GM12864 (cell line): ENCODE data around the gene SAMM50.
A peak's percentile ranks its signal among the peaks of the same experiment; 100 is the strongest.

Experiments
- DNase-seq: peaks from one replicate; pipeline ENCODE4 v3.0.0-alpha.2; 2011; ENCODE audit warnings: low read depth
- H3K4me3 ChIP-seq: 2 replicates; pipeline ENCODE4 v1.5.1; 2011; ENCODE audit warnings: mild to moderate bottlenecking, low read depth, low read length, control low read depth
- TF ChIP-seq, protein P1 (sequence below): IDR thresholded peaks from 2 replicates; pipeline ENCODE4 v1.5.1; 2011; ENCODE audit warnings: low read depth, mild to moderate bottlenecking, moderate library complexity, low read length, control low read depth, inconsistent platforms; ENCODE audit errors: missing control alignments

The SAMM50 gene

DNA sequence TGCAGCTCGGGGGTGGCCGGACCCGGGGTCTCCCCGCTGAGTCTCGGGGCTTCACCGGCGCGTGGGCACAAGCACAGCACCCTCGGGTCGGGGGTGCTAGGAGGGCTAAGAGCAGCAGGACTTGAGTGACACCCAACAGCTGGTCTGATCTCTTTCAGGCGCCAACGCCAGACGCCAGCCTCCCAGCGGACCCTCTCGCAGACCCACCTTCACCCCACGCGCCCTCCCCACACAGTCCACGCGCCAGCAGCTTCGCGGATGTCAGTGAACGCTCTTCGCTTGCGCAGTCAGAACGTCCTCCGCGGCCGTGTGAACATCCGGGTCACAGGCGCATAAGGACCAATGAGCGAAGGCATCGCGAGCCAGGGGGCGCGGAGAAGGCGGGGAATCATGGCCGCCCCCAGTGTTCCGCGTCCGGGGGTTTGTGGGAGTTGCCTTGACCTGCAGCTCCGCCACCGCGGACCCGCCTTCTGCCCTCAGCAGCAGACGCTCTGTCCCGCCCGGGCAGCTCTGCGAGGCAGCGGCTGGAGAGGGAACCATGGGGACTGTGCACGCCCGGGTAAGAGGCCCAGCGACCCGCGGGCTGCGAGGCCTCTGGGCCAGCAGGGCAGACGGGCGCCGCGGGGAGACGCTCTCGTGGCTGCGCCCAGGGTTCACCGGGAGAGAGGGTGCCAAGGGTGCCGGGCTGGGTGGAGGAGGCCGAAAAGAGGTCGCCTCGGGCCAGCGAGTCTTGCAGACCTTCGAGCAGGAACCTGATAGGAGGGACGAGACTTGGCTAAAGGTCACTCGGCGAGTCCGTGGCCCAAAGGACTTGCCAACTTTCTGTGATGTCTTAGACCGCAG is at the start of gene SAMM50:
Gene SAMM50, plus strand, starts transcription at position 403 of the 843 bp plus-strand sequence. Its CDS starts 136 bp downstream, at position 539.
- H3K4me3 ChIP-seq, result peak within 1 kb of the TSS; percentile 81
- TF ChIP-seq, protein P1, sequence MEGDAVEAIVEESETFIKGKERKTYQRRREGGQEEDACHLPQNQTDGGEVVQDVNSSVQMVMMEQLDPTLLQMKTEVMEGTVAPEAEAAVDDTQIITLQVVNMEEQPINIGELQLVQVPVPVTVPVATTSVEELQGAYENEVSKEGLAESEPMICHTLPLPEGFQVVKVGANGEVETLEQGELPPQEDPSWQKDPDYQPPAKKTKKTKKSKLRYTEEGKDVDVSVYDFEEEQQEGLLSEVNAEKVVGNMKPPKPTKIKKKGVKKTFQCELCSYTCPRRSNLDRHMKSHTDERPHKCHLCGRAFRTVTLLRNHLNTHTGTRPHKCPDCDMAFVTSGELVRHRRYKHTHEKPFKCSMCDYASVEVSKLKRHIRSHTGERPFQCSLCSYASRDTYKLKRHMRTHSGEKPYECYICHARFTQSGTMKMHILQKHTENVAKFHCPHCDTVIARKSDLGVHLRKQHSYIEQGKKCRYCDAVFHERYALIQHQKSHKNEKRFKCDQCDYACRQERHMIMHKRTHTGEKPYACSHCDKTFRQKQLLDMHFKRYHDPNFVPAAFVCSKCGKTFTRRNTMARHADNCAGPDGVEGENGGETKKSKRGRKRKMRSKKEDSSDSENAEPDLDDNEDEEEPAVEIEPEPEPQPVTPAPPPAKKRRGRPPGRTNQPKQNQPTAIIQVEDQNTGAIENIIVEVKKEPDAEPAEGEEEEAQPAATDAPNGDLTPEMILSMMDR, result no peak

DNA sequence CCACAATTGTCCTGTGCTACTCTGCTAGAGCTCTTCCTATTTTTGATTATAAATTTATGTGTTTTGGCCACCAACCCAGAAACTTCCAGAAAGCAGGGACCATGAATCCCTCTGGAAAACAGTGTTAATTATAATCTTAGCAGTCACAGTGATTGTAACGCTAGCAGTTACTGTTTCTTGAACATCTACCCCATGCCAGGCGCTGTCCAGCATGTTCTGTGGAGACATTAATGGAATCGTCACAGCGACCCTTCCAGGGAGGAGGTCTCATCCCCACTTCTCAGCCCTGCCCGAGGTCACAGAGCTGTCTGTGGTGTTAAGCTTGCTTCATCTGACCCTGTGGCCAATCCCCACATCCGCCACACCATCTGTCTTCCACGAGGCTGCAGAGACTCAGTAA is 49.6 kb upstream of the SAMM50 start:
- TF ChIP-seq, protein P1, result no peak
- DNase-seq, result no peak
- no peak overlapping the region for H3K4me3 ChIP-seq

More for the DNA sequence above, at the start of gene SAMM50:
- DNase-seq, result peak; percentile 71

DNA sequence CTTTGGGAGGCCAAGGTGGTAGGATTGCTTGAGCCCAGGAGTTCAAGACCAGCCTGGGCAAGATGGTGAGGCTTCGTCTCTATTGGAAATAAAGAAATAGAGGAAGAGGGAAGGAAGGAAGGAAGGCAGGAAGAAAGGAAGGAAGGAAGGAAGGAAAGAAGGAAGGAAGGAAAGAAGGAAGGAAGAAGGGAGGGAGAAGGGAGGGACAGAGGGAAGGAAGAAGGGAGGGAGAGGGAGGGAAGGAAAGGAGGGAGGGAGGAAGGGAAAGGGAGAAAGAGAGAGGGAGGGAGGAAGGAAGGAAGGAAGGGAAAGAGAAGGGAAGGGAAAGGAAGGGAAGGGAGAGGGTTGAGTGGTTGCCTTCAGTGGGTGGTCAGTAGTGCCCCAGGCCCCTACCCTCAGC is 45.5 kb upstream of the SAMM50 start:
- no peak for DNase-seq
- TF ChIP-seq, protein P1, result no peak
- H3K4me3 ChIP-seq, result no peak overlapping the region

DNA sequence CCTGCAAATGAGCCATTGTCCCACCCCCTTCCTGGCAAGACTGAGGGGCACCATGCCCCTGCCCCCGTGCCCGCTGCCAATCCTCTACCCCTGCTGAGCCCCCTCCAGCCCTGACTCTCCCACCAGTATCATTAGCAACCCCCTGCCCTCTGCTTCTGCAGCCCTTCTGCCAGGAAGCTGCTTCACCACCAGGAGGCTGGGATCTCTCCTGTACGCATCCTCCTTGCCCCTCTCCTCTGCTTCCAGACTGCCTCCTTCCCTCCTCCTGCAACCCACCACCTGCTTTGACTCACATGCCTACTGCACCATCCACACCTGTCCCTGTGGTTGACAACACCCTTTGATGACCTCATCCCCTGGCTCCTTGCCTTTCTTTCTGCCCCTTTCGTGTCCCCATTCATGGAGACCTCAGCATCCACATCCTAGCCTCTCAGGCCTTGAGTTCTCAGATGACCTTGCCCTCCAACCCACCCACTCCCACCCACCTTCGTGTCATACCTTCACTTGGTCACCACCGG is 45.0 kb upstream of the SAMM50 start:
- TF ChIP-seq, protein P1, result no peak
- H3K4me3 ChIP-seq, result no peak overlapping the region
- no peak for DNase-seq

DNA sequence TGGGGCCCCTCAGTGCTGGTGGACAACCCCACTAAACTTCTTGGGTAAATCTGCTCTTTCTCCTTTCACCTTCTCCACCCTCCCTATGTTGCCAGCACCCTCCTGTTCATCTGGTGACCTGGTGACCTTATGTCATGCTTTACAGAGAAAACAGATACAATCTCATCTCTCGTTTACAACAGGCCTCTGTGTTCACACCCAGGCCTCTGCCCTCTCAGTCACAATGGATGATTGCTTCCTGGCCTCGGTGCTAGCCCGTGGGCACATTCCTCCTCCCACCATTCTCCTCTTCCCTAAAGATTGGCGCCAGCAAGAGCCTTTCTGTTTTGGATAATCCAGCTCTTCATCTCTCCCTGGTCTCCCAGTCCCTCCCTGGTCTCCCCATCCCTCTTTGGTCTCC is 43.9 kb upstream of the SAMM50 start:
- no peak for DNase-seq
- TF ChIP-seq, protein P1, result no peak

DNA sequence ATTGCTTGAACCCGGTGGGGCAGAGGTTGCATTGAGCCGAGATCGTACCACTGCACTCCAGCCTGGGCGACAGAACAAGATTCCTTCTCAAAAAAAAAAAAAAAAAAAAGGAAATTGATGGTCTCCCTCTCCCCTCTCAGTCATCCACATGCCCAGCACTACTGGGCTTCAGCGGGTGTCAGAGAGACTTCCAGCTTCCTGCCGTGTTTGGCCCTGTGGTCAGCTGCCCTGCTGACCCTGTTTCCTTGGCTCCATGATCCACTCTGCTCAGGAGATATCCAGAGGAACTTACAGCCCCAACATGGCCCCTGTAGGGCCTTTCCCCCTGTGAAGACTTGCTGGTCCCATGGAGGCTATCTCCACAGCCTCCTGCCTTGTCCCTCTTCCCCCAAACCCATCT is 37.7 kb upstream of the SAMM50 start:
- TF ChIP-seq, protein P1, result no peak

More for the DNA sequence above, 43.9 kb upstream of the SAMM50 start:
- H3K4me3 ChIP-seq, result no peak overlapping the region

More for the DNA sequence above, 37.7 kb upstream of the SAMM50 start:
- H3K4me3 ChIP-seq, result no peak overlapping the region
- no peak for DNase-seq
